Esophagus squamous epithelium (tissue), 4 donors: ENCODE results near the gene KCTD7.

Source experiments
- CTCF ChIP-seq, 6 experiments: fragments of 450-650 bp in 4 of 6; fragments of 200-600 bp in 2 of 6; sonication (generic) in 2 of 6; IDR thresholded peaks; one replicate each; pipeline ENCODE4 v1.5.1; 2016 to 2019; ENCODE audit warnings: antibody characterized with exemption in 6 of 6, mild to moderate bottlenecking in 4 of 6, moderate library complexity in 4 of 6
- POLR2A ChIP-seq, 4 donors: fragments of 450-650 bp; IDR thresholded peaks; one replicate each; pipeline ENCODE4 v1.6.1; 2017; ENCODE audit warnings: antibody characterized with exemption in 4 of 4, mild to moderate bottlenecking in 4 of 4, moderate library complexity in 3 of 4

- TF ChIP-seq CTCF (IDR thresholded peaks at IDR 0.05) (no peak), POLR2A (IDR thresholded peaks at IDR 0.05) (no peak)
Observed at GRCh38 chr7:66687186-66687585, 58.5 kb downstream of the KCTD7 start.
